NCI-H345 (cell line): ENCODE results near the gene SLC6A6.
"Not testable (repeated sequence)": the region's sequence is repeated elsewhere in the genome, so short reads cannot be mapped to it uniquely, and the experiment has no call there.

Experiments
- DNase-seq: peaks from one replicate; lab custom pipeline; 2025; lab: John Stamatoyannopoulos, UW

Gene SLC6A6

GRCh38 chr3:14398797-14399106, 3.7 kb upstream of the SLC6A6 start:
- no peak for DNase-seq

DNA sequence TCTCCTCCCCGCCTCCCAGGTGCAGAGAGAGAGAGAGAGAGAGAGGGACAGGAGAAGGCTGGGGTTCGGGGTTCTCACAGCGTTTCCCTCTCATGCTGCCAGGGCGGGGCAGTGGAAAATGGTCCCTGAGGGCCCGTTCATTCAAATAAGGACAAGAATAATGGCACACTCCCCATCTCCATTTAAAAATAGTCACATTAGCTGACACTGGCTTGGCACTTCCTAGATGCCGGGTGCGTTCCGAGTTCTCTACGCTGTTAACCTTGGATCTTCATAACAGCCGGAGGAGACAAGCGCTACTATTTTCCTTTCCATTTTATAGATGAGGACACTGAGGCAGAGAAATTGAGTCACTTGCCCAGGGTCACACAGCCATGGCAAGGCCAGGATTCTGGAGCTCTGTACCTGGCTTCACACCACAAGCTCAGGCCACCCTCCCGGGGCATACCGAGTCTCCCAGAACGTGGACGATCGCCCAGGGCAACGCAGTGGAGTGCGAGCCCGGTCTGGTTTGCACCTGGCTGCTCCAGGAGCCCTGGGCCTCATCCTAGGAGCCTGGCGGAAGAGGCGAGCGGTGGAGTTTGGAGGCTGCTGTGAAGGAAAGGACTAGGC, 608 bp upstream of the SLC6A6 start:
- DNase-seq, result no peak

DNA sequence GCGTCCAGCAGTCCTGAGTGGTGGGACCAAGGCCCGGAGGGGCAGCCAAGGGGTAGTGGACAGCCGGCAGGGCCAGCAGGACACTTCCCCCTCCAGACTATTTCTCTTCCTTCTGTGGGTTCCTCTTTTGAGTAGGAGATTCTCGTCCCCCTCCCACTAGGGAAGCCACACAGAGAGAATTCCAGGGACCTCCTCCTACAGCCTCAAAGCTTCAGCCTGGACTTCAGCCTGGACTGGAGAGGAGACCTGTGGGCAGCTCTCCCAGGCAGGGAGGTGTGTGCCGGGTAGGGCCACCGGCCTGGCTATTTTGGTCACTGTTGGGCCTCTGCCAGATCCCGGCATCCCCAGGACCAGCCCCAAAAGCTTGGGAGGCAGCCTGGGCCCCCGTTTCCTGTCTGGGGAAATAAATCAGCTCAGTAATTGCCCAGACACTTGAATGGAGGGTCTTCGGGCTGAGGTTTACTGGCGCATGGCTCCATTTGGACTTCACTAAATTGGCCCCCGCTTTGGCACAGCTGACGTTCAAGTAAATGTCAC, 1.3 kb downstream of the SLC6A6 start:
- DNase-seq, result no peak

DNA sequence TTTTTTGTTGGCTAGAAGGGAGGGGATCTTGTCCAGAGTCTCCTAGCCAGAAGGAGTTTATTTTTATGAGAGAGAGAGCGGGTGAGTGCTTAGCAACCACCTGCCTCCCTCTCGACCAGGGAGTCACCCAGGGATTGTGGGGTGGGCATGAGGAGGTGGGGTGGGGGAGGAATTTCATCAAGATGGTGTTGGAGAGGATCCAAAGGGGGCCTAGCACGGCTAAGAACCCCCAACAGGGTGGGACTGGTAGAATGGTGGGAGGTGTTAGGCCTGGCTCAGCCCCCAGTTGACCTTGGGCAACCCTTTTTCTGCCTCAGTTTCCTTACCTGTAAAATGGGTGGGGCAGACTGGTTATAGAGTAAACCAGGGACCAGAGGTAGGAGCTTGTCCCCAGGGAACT, 1.8 kb downstream of the SLC6A6 start:
- DNase-seq, result no peak

DNA sequence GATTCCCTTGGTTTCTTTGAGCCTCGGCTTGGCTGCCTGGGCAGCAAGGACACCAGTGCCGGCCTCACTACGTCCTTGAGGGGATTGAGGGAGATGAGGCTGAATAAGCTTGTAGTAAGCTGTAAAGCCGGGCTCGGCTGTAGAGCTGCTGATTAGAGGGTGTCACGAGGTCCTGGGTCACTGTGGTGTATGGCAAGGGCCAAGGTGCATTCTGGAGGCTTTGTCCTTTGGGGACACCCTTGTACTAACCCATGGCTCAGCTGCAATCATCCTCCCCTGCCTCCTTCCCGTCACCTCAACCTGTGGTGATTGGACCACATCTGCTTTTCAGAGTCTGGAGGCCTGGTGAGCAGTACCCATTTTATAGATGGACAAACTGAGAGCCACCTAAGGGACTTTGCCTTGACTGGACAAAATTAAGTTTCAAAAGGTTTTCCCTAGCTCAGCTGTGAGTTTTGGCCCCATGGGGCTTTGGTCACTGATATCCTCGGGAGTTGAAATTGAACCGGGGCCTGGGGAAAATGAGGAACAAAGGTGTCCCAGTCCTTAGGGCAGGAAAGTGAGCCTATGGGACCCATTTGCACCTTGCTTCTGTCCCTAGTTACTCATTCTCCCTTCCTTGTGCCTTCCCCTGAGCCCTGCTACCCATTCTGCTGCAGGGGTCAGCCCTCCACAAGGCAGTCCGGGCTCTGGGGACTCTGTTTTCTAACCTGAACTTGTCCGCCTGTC, 2.4 kb downstream of the SLC6A6 start:
- DNase-seq, result no peak

DNA sequence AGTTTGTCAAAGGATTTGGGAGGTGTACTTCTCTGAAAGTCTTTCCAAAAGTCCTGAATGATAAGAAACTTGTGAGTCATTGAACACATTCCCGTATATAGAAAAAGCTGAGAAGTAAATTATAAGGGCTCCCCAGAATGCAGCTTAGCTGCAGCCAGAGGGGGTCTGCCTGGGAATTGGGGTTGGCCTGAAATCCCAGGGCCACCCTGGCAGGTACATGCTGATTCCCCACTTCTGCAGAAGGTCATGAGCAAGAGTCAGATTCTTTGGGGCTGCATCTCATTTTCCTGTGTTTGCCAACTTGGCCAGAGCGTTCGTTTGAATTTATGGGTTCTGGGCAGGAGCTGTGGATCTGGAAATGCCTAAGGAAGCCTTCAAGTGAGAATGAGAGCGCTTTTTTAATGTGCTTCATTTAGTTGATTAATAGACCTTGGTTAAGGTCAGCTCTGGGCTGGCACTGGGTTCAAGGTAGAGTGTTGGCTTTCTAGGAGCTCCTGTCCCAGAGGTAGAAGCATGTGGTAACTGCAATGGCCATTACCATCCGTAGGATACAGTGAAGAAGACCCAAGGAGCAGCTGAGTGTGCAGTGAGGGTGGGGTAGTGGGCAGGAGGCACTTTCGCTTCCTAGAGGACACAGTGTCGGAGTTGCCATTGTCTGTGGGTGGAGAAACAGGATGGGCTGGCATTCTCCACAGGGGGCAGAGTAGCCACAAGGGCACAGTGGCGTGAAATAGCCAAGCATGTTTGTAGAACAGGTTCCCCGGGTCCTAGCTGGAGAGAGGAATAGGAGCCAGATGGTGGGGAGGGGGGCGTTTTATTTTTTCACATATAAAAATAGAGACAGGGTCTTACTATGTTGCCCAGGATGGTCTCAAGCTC, 3.2 kb downstream of the SLC6A6 start:
- DNase-seq, result no peak

- DNase-seq, result no peak
These were observed 3.9 kb downstream of the SLC6A6 start for GRCh38 chr3:14406336-14406735.

GRCh38 chr3:14406766-14407165, 4.4 kb downstream of the SLC6A6 start:
- no peak for DNase-seq

DNA sequence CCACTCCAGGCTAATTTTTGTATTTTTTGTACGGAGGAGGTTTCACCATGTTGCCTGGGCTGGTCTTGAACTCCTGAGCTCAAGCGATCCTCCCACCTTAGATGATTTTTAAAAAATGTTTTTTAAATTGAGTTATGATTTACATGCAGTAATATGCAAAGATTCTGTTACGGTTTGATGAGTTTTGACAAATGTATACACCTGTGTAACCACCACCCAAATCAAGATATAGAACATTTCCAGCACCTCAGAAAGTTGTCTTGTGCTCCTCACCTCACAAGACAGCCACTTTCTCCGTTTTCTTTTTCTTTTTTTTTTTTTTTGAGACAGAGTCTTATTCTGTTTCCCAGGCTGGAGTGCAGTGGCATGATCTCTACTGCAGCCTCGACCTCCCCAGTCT, 4.8 kb downstream of the SLC6A6 start:
- no peak for DNase-seq

GRCh38 chr3:14409779-14410063, 7.3 kb downstream of the SLC6A6 start:
- not testable (repeated sequence) for DNase-seq

- DNase-seq, result no peak
These were observed 7.7 kb downstream of the SLC6A6 start for GRCh38 chr3:14410106-14410502.

DNA sequence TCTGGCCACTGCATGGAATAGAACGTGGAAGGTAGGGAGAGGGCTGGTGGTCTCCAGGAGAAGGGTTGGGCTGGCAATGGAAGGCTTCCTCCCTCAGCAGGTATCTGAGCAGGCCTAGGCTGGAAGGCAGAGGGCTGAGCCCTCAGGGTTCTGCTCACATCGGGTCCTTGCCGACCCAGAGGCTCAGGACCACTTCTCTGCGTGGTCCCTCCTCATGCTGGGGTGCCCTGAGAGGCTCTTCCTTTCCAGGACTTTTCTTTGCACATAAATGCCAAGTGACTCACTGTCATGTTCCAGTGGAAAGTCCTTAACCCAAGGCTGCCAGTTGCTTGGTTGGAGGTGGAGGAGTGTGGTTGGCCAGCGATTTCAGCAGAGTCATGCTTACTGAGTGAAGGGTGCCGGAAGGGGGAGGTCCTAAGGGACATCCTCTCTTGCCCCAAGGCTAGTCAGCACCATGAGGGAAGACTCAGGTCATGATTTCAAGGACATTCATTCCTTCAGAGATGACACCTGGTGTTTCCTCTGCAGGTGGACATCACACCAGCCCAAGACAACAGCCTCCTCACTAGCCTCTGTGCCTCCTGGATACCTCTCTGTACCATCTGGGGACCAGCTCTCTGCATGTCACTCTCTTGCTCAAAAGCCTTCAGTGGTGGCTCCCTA, 8.2 kb downstream of the SLC6A6 start:
- no peak for DNase-seq

- no peak for DNase-seq
These were observed 8.7 kb downstream of the SLC6A6 start for GRCh38 chr3:14411166-14411526.

GRCh38 chr3:14411988-14412387, 9.6 kb downstream of the SLC6A6 start:
- no peak for DNase-seq

DNA sequence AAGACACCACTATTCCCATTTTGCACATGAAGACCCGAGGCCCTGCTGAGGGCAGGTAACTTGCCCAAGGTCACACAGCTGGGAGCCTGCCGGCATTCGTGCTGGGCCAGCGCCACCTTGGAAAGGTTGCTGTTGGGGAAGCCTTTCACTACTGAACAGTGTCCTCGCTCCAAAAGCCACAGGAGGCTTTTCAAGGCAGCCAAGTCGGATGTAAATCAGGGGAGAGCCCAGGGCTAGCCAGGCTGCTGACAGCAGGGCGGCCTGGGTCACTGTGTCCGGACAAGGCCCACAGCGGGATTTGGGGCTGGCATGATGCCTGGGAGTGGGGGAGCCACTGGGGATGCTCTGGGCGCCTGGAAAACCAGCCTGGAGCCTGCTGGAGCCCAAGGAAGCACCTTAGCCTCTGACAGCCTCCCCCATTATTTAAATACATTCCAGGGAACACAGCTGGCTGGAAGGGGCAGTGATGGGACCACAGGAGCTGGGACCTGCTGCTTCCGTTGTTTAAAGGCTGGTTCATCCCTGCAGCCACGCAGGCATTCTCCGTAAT, 10.5 kb downstream of the SLC6A6 start:
- DNase-seq, result no peak

- no peak for DNase-seq
These were observed 11.1 kb downstream of the SLC6A6 start for GRCh38 chr3:14413381-14414071.

DNA sequence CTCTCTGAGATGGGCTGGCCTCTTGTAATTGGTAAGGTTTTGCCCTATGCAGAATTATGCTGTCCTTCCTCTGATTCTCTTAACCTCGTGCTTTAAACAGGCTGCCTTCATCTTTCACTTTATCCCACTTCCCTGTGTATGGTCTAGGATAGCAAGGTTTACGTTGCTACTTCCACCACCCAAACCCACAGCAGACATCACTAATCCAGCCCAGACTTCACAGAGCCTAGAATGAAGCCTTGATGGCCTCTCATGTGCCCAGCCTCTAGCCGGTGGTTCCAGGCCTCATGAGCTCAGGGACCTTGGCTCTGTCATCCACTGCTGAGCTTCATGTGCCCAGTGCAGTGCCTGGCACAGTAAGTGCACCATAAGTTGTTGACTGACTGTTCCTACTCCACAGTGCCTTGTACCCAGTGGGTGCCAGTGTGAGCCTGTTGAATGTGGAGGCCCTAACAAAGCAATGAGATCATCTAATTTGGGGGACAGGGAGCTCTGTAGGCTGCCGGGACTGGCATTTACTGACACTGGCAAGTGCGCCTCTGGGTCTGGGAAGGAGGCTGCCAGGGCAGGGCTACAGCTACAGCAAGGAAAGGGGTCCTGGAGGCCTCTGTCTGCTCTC, 12.5 kb downstream of the SLC6A6 start:
- no peak for DNase-seq

GRCh38 chr3:14415501-14415900, 13.1 kb downstream of the SLC6A6 start:
- no peak for DNase-seq

GRCh38 chr3:14416453-14416852, 14.0 kb downstream of the SLC6A6 start:
- no peak for DNase-seq

DNA sequence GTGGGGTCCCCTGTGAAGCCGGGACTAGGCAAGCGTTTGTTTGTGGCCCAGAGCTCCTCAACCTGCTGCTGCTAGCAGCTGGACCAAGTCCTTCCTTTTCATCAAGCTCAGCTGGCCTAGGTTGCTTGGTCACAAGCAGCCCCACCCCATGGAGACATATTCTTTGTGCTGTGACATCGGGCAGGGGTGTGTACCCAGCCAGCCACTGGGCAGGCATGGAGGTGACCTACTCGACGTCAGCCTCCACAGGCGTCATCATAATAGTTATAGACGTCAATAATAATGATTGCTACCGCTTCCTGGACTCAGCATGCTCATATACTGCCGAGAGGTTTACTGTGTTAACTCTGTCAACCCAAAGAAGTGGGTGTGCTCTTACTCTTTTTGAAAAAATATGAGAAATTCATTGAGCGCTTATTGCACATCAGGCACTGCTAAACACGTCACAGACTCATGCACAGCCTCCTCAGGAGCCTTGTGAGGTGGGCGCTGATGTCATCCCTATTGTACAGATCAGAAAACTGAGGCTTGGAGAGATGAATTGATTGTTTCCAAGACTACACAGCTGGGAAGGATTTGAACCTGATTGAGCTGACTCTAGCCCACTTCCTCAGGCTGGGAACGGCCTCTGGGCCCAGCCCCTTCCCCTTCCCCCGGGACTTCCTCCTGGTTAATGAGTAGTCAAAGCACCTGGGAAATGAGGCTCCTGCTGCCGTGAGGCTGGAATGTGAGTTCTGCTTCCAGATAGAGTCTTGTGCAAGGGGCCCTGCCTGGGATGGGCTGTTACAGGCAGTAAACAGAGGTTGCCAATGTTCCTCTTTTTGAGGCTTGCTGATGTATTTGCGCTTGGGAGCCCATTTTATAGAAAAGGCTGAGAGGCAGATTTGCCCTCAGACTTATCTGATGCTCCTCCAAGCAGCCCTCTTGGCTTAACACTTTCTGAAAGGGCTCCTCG, 16.2 kb downstream of the SLC6A6 start:
- no peak for DNase-seq
